Mesothelial cell of epicardium (in vitro differentiated cells): ENCODE results near the gene NCK2. TPM values are rescaled to one million over a fixed set of nuclear protein-coding genes. Genes with fewer than 3 reads are reported as not detected.

Experiments used
- DNase-seq, 2 experiments: peaks; one replicate each; pipeline ENCODE4 v3.0.0; 2021; ENCODE audit warnings: low spot score in 2 of 2; ENCODE audit not compliant: unreplicated experiment in 2 of 2
- H3K27ac Mint-ChIP-seq: 2 replicates; pipeline ENCODE4 v1.8.0; 2021; ENCODE audit warnings: mixed read lengths
- H3K27me3 Mint-ChIP-seq: 2 replicates; pipeline ENCODE4 v1.8.0; 2021; ENCODE audit warnings: low read depth, mixed read lengths
- H3K36me3 Mint-ChIP-seq: 2 replicates; pipeline ENCODE4 v1.8.0; 2021; ENCODE audit warnings: mixed read lengths
- H3K4me1 Mint-ChIP-seq: 2 replicates; pipeline ENCODE4 v1.8.0; 2021; ENCODE audit warnings: mixed read lengths
- H3K4me3 Mint-ChIP-seq: 2 replicates; pipeline ENCODE4 v1.8.0; 2021; ENCODE audit warnings: mild to moderate bottlenecking, moderate library complexity, mixed read lengths
- H3K9me3 Mint-ChIP-seq: 2 replicates; pipeline ENCODE4 v1.8.0; 2021; ENCODE audit warnings: mixed read lengths
- CTCF ChIP-seq: fragments of 200-600 bp; sonication (generic); IDR thresholded peaks from one replicate; pipeline ENCODE4 v1.5.0; 2021; ENCODE audit warnings: antibody characterized with exemption; ENCODE audit not compliant: unreplicated experiment
- total RNA-seq: library from RNA; stranded (reverse); gene quantifications from 3 replicates; pipeline ENCODE4 v1.2.1, GENCODE V29; 2021

NCK2 gene
- total RNA-seq, 1 donor from 2014 or later: 59.5 TPM

DNA sequence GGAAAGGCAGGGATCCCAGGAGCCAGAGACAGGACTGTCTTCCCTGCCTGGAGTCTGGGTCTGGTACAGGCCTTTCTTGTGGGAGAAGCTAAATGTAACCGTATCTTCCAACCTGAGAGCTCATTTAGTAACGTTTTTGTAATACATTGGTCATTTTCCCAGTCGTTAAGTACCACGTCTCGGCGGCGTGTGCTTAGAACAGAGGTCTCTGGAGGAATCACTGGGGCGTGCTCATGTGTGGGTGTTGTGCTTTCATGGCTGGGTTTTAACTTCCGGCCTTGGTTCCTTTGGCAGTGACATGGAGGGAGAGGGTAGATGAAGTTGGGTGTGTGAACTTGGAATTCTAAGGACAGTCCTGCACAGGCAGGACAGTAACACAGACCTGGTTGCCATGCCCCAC, 79.7 kb downstream of the NCK2 start:
- peaks cover 28% of the 10 kb centered on the region for H3K36me3 Mint-ChIP-seq

GRCh38 chr2:105827351-105828096, 82.8 kb downstream of the NCK2 start:
- TF ChIP-seq CTCF: no peak
- Mint-ChIP-seq H3K36me3 (peaks cover 51% of the 10 kb centered on the region), H3K27me3 (no peaks in the 10 kb centered on the region), H3K4me3 (no peak overlapping the region), H3K27ac (no peak overlapping the region), H3K9me3 (peaks cover 44% of the 10 kb centered on the region), H3K4me1 (peaks cover 4% of the 10 kb centered on the region)
- DNase-seq: no peak

More for the DNA sequence above, 79.7 kb downstream of the NCK2 start:
- H3K4me3 Mint-ChIP-seq: no peak overlapping the region
- H3K9me3 Mint-ChIP-seq: peaks cover 15% of the 10 kb centered on the region
- H3K4me1 Mint-ChIP-seq: peaks cover 15% of the 10 kb centered on the region
- no peaks in the 10 kb centered on the region for H3K27me3 Mint-ChIP-seq
- H3K27ac Mint-ChIP-seq: no peak overlapping the region
- TF ChIP-seq CTCF: no peak
- no peak for DNase-seq

GRCh38 chr2:105828558-105828957, 83.8 kb downstream of the NCK2 start:
- TF ChIP-seq CTCF: no peak
- no peak for DNase-seq
- Mint-ChIP-seq H3K9me3 (peaks cover 52% of the 10 kb centered on the region), H3K4me1 (no peaks in the 10 kb centered on the region), H3K4me3 (no peak overlapping the region), H3K27ac (no peak overlapping the region), H3K27me3 (no peaks in the 10 kb centered on the region), H3K36me3 (peaks cover 57% of the 10 kb centered on the region)

DNA sequence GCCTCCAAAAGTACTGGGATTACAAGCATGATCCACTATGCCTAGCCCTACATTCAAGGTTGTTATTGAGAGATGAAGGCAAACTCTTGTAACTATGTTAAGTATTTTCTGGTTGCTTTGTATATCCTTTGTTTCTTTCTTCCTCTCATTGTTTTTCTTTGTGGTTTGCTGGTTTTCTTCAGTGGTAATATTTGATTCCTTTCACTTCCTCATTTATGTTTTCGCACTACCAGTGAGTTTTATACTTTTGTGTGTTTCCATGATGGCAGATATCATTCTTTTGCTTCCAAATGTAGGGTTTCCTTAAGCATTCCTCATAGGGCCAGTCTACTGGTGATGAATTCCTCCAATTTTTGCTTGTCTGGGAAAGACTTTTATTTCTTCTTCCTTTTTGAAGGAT, 90.2 kb downstream of the NCK2 start:
- H3K36me3 Mint-ChIP-seq: peaks cover 50% of the 10 kb centered on the region

DNA sequence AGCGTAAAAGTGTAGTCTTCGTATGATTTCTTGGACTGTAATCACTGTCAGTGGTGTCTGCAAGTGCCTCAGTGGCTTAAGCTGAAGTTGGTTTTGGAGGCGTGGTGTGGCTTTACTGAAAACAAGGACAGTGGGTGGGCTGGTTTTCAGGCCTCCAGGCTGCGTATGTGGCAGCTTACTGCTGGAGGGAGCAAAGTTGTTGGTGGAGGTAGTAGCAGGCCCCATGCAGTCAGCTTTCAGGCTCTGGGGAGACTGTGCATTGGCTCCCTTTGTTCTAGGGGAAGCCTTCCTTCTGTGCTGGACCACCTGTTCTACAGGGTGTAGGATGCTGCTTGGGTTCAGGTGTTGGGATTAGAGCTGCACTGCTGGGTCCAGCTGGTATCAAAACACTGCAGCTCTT, 91.6 kb downstream of the NCK2 start:
- H3K4me3 Mint-ChIP-seq: no peak overlapping the region
- peaks cover 42% of the 10 kb centered on the region for H3K36me3 Mint-ChIP-seq
- peaks cover 51% of the 10 kb centered on the region for H3K9me3 Mint-ChIP-seq
- no peaks in the 10 kb centered on the region for H3K27me3 Mint-ChIP-seq
- no peak overlapping the region for H3K27ac Mint-ChIP-seq
- no peak for TF ChIP-seq CTCF
- H3K4me1 Mint-ChIP-seq: peaks cover 21% of the 10 kb centered on the region
- no peak for DNase-seq

More for the DNA sequence above, 90.2 kb downstream of the NCK2 start:
- Mint-ChIP-seq H3K27ac (no peak overlapping the region), H3K9me3 (peaks cover 65% of the 10 kb centered on the region), H3K4me1 (peaks cover 12% of the 10 kb centered on the region), H3K4me3 (no peak overlapping the region), H3K27me3 (no peaks in the 10 kb centered on the region)
- no peak for DNase-seq
- no peak for TF ChIP-seq CTCF
